Stimulated activated CD4-positive, alpha-beta T cell treated with anti-CD3 and anti-CD28 coated beads, Interleukin-15, amount 100 ng/mL, for 1 hour (primary cell): ENCODE measurements around the gene CLEC5A.
A peak's percentile ranks its signal among the peaks of the same experiment; 100 is the strongest.
"Not testable (repeated sequence)": the region's sequence is repeated elsewhere in the genome, so short reads cannot be mapped to it uniquely, and the experiment has no call there.

ENCODE experiments used
- DNase-seq, 2 donors: peaks; one replicate each; pipeline ENCODE4 v3.0.0-alpha.2; 2020; ENCODE audit warnings: low read depth in 1 of 2, low spot score in 1 of 2

The CLEC5A gene

DNA sequence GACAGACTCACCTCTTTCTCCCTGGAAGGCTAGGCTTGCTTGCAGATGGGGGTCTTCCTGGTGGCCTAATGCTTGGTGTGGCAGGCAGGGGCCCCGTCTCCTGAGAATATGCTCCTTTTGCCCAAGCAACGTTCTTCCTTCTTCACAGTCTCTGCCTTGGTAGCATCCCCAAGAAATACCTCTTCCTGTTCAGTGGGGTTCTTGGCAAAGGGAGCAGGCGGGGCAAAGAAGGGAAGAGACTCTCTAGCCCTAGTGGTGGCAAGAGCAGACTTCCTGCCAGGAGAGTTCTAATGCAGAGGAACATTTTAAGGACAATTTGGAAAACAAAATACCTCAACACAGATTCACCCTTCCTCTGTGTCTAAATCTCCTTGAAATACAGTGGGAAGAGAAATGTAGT lies at the start of gene CLEC5A:
Gene CLEC5A, minus strand, starts transcription at position 179 of the 400 bp plus-strand sequence. CDS start 682 bp downstream, outside the sequence.
- DNase-seq: no peak

DNA sequence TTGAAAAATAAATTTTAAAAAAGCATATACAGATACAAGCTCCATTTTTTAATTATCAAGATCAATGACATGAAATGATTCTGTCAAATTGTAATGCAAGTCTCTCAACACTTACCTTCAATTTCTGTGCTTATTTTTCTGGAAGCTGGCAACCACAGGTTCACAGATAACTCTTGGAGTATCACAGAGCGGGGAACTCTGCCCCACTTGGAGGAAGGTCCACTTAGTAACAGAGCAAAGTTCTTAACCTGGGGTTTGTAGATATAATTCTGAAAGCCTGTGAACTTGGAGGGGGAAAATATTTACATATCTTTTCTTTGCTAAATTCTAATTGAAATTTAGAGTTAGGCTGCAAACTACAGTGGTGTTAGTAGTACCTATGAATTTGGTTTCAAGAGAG lies 46.6 kb upstream of the CLEC5A start:
- no peak for DNase-seq

- DNase-seq: no peak
These were observed 45.9 kb upstream of the CLEC5A start for GRCh38 chr7:141992688-141993087.

DNA sequence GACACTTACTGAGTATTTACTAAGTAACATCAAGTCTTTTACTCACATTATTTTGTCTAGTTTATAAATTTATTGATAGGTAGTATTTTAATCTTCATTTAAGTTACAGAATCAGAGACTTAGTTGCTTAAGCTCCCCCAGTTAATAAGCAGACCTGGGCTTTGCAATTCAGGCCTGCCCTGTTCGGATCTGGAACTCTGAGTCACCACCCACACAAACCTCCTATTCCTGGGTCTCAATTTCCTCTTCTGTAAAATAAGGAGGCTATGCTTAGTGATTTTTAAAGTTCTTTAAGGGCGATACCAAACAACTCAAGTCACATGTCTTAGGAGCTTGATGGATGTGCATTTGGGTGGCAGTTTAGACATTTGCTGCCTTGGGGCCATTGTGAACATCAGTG lies 45.4 kb upstream of the CLEC5A start:
- no peak for DNase-seq

GRCh38 chr7:141991140-141991539 lies 44.4 kb upstream of the CLEC5A start:
- DNase-seq: no peak

GRCh38 chr7:141990011-141990725 lies 43.4 kb upstream of the CLEC5A start:
- DNase-seq: no peak

DNA sequence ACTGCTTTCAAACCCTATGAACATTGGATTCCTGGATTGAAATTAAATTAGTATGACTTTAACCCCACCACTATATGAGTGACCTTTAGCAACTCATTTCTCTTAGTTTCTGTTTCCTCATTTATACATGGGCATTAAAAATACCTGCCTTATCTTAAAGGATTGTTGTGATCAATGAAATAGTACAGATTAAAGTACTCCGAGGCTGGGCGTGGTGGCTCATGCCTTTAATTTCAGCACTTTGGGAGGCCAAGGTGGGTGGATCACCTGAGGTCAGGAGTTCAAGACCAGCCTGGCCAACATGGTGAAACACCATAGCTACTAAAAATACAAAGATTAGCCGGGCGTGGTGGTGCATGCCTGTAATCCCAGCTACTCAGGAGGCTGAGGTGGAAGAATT lies 41.0 kb upstream of the CLEC5A start:
- not testable (repeated sequence) for DNase-seq

DNA sequence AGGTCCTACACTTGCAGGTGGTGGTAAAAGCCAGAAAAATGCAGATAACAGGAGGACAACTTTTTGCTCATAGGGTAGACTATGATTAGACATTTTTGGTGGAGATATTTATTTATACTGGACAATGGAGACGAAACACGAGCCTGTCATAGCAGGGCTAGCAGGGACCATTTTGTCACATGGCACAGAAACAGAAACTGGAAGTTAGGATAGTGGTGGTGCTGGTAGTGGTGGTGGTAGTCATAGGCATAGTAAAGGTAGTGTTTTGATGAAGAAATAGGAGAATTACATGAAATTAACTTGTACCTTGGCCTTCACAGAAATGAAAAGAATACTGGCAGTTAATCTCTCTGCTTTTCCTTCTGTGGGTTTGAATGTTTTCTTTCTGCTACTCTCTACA lies 40.1 kb upstream of the CLEC5A start:
- DNase-seq: no peak

DNA sequence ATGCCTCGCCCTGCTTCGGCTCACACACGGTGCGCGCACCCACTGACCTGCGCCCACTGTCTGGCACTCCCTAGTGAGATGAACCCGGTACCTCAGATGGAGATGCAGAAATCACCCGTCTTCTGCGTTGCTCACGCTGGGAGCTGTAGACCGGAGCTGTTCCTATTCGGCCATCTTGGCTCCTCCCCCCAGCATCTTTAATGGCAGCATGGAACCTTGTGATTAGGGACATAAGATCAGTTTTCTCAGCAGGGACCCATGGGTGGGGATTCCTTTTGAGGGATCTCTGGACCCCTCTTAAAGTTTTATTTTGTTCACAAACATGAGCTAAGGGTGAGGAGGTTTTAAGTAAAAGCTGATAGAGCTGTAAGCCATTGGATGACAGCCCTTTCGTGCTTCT lies 39.2 kb upstream of the CLEC5A start:
- not testable (repeated sequence) for DNase-seq

- DNase-seq: no peak
These were observed 32.8 kb upstream of the CLEC5A start for GRCh38 chr7:141979568-141979967.

DNA sequence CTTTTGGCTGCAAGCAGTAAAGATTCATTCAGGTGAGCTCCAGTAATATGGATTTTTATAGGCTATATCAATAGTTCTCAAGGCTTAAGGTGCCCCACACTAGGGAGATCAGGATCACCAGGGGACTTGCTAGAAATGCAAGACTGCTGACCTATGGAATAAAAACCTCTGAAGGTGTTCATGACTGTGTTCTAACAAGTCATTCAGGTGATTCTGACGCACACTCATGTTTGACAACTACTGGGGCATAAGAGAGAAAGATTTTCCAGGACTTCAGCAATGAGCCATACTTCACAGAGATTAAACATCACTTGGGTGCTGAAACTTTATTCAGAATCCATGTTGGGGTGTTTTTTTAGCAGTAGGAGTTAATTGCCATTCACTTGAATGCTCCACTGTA lies 31.6 kb upstream of the CLEC5A start:
- no peak for DNase-seq

- no peak for DNase-seq
These were observed 29.9 kb upstream of the CLEC5A start for GRCh38 chr7:141976524-141977245.

DNA sequence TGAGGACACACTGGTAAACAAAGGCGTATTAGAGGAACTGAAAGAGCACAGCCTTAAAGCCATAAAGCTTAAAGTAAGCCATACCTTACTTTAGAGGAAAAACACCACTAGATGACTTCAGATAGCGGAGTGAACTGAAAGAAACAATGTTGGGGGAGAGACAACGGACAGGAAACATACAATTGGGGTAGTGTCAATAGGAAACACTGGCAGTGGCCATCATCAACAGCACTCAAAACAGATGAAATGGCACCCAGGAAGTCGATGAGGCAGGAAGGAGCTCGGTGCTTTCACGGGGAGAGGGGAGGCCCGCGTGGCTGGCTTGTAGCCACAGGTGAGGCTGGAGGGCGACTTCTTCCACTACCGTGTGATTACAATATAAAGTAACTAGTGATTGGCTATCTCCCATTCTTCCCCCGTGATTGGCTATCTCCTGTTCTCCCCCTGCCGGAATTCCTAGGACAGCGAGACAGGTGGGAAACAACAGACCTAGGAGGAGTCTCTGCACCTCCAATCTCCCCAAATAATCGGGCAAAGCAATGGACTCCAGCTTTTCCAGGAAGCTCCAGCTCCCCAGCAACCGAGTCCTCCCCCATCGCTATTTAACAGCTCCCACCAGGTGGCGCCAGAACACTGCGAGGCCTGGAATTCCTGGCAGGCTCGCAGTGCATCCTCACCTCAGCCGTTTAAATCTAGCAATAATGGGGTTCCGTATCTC lies 29.2 kb upstream of the CLEC5A start:
- peak; percentile 19 to 51 for DNase-seq

- DNase-seq: no peak
These were observed 28.1 kb upstream of the CLEC5A start for GRCh38 chr7:141974831-141975230.

GRCh38 chr7:141973673-141974072 lies 26.9 kb upstream of the CLEC5A start, which contains the start of gene TAS2R38:
Gene TAS2R38 (minus strand): TSS chr7:141973773. CDS start chr7:141973689, 84 bp downstream.
- no peak for DNase-seq

GRCh38 chr7:141960687-141961422 lies 14.1 kb upstream of the CLEC5A start:
- no peak for DNase-seq

DNA sequence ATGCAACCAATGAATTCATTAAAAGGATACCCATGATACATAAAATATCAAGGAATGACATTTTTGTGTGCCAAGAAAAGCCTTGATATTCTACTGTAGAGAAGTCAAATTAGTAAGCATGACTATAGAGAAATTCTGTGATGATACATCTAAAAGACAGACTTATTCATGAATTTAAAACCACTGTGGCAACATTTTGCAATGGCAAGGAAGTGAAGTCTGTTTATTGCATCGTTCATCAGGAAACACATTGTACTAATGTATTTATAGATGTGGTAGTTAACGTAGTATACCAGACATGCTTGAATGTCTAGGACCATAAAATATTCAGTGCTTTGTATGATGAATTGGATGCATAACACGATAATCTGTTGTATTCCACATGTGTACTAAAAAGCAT lies 9.3 kb upstream of the CLEC5A start:
- no peak for DNase-seq

GRCh38 chr7:141954334-141954733 lies 7.6 kb upstream of the CLEC5A start:
- no peak for DNase-seq

GRCh38 chr7:141952461-141952860 lies 5.7 kb upstream of the CLEC5A start:
- no peak for DNase-seq

GRCh38 chr7:141950806-141951205 lies 4.0 kb upstream of the CLEC5A start:
- no peak for DNase-seq

- no peak for DNase-seq
These were observed 3.1 kb upstream of the CLEC5A start for GRCh38 chr7:141949911-141950310.
